B cell (primary cell): Measurements from ENCODE around the gene KCNQ2.

Experiments used
- EZH2 ChIP-seq: IDR thresholded peaks from 2 replicates; pipeline ENCODE4 v1.6.1; 2012; ENCODE audit warnings: borderline replicate concordance, low read depth, mild to moderate bottlenecking, moderate library complexity, low read length; ENCODE audit not compliant: insufficient read depth, poor library complexity, severe bottlenecking
- TF ChIP-seq, protein P1 (sequence below): fragments of 200-600 bp; IDR thresholded peaks from one replicate; pipeline ENCODE4 v1.8.0; 2022; ENCODE audit warnings: antibody characterized with exemption, mild to moderate bottlenecking

DNA sequence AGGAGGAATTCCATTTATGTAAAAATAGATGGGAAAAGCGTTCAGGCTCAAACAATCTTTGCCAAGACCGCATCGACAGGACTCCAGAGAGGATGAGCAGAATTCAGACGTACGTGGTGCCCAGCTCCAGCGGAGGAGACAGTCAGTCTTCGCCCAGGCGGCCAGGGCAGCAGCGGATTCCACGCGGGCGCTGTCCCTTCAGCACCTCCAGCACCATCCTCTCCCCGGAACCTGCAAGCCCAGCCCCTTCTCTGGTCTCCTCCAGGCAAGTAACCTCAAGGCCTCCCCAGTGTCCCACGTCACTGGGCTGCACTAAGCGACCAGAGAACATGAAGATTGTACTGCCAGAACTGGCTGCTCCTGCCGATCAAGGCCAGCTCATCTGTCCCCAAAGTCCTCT, 2.8 kb upstream of the KCNQ2 start:
- TF ChIP-seq, protein P1, sequence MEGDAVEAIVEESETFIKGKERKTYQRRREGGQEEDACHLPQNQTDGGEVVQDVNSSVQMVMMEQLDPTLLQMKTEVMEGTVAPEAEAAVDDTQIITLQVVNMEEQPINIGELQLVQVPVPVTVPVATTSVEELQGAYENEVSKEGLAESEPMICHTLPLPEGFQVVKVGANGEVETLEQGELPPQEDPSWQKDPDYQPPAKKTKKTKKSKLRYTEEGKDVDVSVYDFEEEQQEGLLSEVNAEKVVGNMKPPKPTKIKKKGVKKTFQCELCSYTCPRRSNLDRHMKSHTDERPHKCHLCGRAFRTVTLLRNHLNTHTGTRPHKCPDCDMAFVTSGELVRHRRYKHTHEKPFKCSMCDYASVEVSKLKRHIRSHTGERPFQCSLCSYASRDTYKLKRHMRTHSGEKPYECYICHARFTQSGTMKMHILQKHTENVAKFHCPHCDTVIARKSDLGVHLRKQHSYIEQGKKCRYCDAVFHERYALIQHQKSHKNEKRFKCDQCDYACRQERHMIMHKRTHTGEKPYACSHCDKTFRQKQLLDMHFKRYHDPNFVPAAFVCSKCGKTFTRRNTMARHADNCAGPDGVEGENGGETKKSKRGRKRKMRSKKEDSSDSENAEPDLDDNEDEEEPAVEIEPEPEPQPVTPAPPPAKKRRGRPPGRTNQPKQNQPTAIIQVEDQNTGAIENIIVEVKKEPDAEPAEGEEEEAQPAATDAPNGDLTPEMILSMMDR = no peak
- no peak for TF ChIP-seq EZH2
